Ecto neural progenitor cell (in vitro differentiated cells): ENCODE data around the gene RBM3.

Experiments
- DNase-seq: peaks from one replicate; pipeline ENCODE4 v3.0.0-alpha.2; 2018; ENCODE audit warnings: low spot score

Gene RBM3

DNA sequence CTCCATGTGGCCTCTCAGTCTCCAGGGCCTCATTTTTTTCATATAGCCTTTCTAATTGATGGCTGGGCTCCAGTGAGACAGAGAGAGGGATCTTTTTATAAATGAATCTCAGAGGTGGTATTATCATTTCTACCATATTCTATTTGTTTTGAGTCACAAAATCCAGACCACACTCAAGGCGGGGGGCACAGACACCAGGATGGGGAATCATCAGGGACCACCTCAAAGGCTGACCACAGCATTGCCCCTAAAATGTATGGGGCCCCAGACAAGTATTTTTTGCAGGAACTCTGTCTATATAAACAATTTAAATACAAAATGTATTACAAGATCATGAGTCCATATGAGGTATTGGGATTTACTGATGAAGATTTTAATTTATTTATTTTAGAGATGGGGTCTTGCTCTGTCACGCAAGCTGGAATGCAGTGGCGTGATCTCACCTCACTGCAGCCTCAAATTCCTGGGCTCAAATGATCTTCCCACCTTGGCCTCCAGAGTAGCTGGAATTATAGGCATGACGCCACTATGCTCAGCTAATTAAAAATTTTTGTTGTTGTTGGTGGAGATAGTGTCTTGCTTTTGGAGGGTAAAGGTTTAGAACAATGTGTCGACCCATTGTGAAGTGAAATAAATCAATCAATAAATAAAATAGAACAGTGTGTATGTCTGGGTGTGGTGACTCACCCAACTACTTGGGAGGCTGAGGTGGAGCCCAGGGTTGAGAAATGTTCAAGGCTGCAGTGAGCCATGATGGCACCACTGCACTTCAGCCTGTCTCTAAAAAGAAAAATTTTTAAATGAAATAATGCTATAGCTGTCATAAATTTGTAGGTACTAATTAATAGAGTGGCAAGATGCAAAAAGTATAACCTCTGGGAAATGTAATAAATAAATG lies 52.4 kb downstream of the RBM3 start:
- DNase-seq: no peak
